Measurements from ENCODE around the gene PAFAH2.

The PAFAH2 gene

GRCh38 chr1:26041401-26041800 lies 43.5 kb upstream of the PAFAH2 start:
- Histone ChIP-seq H3K27ac (no peak overlapping the region), H3K4me3 (IDR thresholded peaks at IDR 0.05; ENCODE audit: insufficient read depth, low read depth, low read length) (no peak overlapping the region), H3K4me1 (ENCODE audit: low read depth, poor library complexity, severe bottlenecking) (no peaks in the 10 kb centered on the region), H2AFZ (ENCODE audit: low read depth) (no peak overlapping the region), H3K79me2 (ENCODE audit: insufficient read depth, low read depth) (no peaks in the 10 kb centered on the region), H4K20me1 (ENCODE audit: insufficient read depth) (no peaks in the 10 kb centered on the region), H3K27me3 (ENCODE audit: insufficient read depth, low read depth) (peaks cover 25% of the 10 kb centered on the region; the same call in 1 of the 2 replicates), H3K9ac (no peak overlapping the region), H3K36me3 (ENCODE audit: insufficient read depth) (no peaks in the 10 kb centered on the region), H3K4me2 (no peak overlapping the region)
- no peak for TF ChIP-seq CTCF (conservative IDR thresholded peaks at IDR 0.05; ENCODE audit: low read depth, low read length)

GRCh38 chr1:26038904-26039303 lies 41.0 kb upstream of the PAFAH2 start:
- Histone ChIP-seq H3K4me1 (ENCODE audit: low read depth, poor library complexity, severe bottlenecking) (no peaks in the 10 kb centered on the region), H3K9ac (no peak overlapping the region), H3K27ac (no peak overlapping the region), H3K79me2 (ENCODE audit: insufficient read depth, low read depth) (no peaks in the 10 kb centered on the region), H2AFZ (ENCODE audit: low read depth) (no peak overlapping the region), H3K36me3 (ENCODE audit: insufficient read depth) (no peaks in the 10 kb centered on the region), H3K27me3 (ENCODE audit: insufficient read depth, low read depth) (peaks cover 22% of the 10 kb centered on the region; the same call in 1 of the 2 replicates), H3K4me3 (IDR thresholded peaks at IDR 0.05; ENCODE audit: insufficient read depth, low read depth, low read length) (no peak overlapping the region), H3K4me2 (no peak overlapping the region), H4K20me1 (ENCODE audit: insufficient read depth) (no peaks in the 10 kb centered on the region)
- no peak for TF ChIP-seq CTCF (conservative IDR thresholded peaks at IDR 0.05; ENCODE audit: low read depth, low read length)

GRCh38 chr1:26038477-26038876 lies 40.6 kb upstream of the PAFAH2 start:
- no peak overlapping the region for H3K9ac ChIP-seq
- no peaks in the 10 kb centered on the region for H3K79me2 ChIP-seq (ENCODE audit: insufficient read depth, low read depth)
- H3K27me3 ChIP-seq (ENCODE audit: insufficient read depth, low read depth) = peaks cover 21% of the 10 kb centered on the region; the same call in 1 of the 2 replicates
- no peak overlapping the region for H3K4me2 ChIP-seq
- H3K4me1 ChIP-seq (ENCODE audit: low read depth, poor library complexity, severe bottlenecking) = no peaks in the 10 kb centered on the region
- no peak overlapping the region for H3K27ac ChIP-seq
- no peak overlapping the region for H3K4me3 ChIP-seq (IDR thresholded peaks at IDR 0.05; ENCODE audit: insufficient read depth, low read depth, low read length)
- TF ChIP-seq CTCF (conservative IDR thresholded peaks at IDR 0.05; ENCODE audit: low read depth, low read length) = no peak
- no peak overlapping the region for H2AFZ ChIP-seq (ENCODE audit: low read depth)
- no peaks in the 10 kb centered on the region for H3K36me3 ChIP-seq (ENCODE audit: insufficient read depth)
- no peaks in the 10 kb centered on the region for H4K20me1 ChIP-seq (ENCODE audit: insufficient read depth)

GRCh38 chr1:26037904-26038303 lies 40.0 kb upstream of the PAFAH2 start:
- Histone ChIP-seq H3K36me3 (ENCODE audit: insufficient read depth) (no peaks in the 10 kb centered on the region), H3K4me3 (IDR thresholded peaks at IDR 0.05; ENCODE audit: insufficient read depth, low read depth, low read length) (no peak overlapping the region), H3K4me2 (no peak overlapping the region), H3K4me1 (ENCODE audit: low read depth, poor library complexity, severe bottlenecking) (no peaks in the 10 kb centered on the region), H2AFZ (ENCODE audit: low read depth) (no peak overlapping the region), H3K27me3 (ENCODE audit: insufficient read depth, low read depth) (peaks cover 19% of the 10 kb centered on the region; the same call in 1 of the 2 replicates), H4K20me1 (ENCODE audit: insufficient read depth) (no peaks in the 10 kb centered on the region), H3K9ac (no peak overlapping the region), H3K79me2 (ENCODE audit: insufficient read depth, low read depth) (no peaks in the 10 kb centered on the region), H3K27ac (no peak overlapping the region)
- TF ChIP-seq CTCF (conservative IDR thresholded peaks at IDR 0.05; ENCODE audit: low read depth, low read length) = no peak
